ENCODE data around the gene FBXO36.
"Not testable (repeated sequence)": the region's sequence is repeated elsewhere in the genome, so short reads cannot be mapped to it uniquely, and the experiment has no call there.

FBXO36 gene

DNA sequence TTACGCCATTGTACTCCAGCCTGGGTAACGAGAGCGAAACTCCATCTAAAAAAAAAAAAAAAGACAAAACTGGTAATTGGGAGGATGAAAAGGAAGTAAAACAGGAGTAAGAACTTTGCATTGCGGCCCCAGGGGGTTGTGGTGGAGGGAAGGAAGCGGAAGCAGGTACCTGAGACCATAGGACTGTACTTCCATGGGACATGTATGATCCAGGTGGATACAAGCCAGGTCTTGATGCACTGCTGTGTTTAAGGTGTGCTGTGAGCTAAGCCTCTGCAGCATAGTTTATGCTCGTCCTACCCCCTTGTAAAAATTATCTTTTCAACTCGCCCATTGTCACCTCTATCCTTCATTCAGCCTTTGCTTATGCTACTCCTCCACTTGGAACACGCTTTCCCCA lies 23.7 kb downstream of the FBXO36 start:
- no peak for DNase-seq (ENCODE audit: extremely low read depth, low read depth)
- TF ChIP-seq CTCF (IDR thresholded peaks at IDR 0.05; ENCODE audit: low read depth, low read length) = no peak

DNA sequence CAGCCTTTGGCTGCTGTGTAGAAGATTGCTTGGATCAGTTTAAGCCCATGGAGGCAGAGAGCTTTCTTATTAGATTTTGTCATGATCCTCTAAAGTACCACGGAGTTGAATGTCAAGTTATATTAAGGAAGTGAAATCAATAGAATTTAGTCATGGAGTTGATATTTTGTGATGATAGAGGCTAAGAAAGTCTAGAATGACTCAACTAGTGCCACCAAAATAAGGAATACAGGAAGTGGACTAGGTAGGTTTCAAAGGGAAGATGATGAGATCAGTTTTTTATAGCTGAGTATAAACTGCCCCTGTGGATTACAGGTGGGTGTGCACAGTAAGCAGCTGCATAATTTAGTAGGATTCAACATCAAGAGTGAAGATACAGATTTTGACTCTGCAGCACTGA lies 25.2 kb downstream of the FBXO36 start:
- TF ChIP-seq CTCF (IDR thresholded peaks at IDR 0.05; ENCODE audit: low read depth, low read length) = no peak
- no peak for DNase-seq (ENCODE audit: extremely low read depth, low read depth)

GRCh38 chr2:229952256-229952835 lies 30.0 kb downstream of the FBXO36 start:
- no peak for DNase-seq (ENCODE audit: extremely low read depth, low read depth)
- no peak for TF ChIP-seq CTCF (IDR thresholded peaks at IDR 0.05; ENCODE audit: low read depth, low read length)

DNA sequence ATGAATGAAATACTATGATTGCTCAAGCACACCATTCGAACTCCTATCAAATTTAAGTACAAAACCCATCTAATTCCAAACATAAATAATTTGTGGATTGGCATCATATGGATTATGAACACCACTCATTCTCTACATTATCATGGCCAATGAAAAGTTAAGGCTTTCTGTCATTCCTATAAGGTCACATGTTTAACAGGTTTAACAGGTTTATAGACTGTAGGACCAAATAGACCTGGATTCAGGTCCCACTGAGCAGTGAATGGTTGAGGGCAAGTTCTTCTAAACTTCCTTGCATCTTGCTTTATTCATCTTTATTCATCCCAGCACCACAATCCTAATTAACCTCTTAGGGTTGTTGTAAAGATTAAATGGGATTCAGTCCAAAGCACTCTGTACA lies 33.4 kb downstream of the FBXO36 start:
- DNase-seq (ENCODE audit: extremely low read depth, low read depth) = no peak
- no peak for TF ChIP-seq CTCF (IDR thresholded peaks at IDR 0.05; ENCODE audit: low read depth, low read length)

GRCh38 chr2:229956491-229956890 lies 34.2 kb downstream of the FBXO36 start:
- DNase-seq (ENCODE audit: extremely low read depth, low read depth) = no peak
- no peak for TF ChIP-seq CTCF (IDR thresholded peaks at IDR 0.05; ENCODE audit: low read depth, low read length)

GRCh38 chr2:229963596-229963995 lies 41.3 kb downstream of the FBXO36 start:
- not testable (repeated sequence) for DNase-seq (ENCODE audit: extremely low read depth, low read depth)

- DNase-seq (ENCODE audit: extremely low read depth, low read depth) = no peak
- TF ChIP-seq CTCF (IDR thresholded peaks at IDR 0.05; ENCODE audit: low read depth, low read length) = no peak
Observed at GRCh38 chr2:229969921-229970320, 47.6 kb downstream of the FBXO36 start.

DNA sequence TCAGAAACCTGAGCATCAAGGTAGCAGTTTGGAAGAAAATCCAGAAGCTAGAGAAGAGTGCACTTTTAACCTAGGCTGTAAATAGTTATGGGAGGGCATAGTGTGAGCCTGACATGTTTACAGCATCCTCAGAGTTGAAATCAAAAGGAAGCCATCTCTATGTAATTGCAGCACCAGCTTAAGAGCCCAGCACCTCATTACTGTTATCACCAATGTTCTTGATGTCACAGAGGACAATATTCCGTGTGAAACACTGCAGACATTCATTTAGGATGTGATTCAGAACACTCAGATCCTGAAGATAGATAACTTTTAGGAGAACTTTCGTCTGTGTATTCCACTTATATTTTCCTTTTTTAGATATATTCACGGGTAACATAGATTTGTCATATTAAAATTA lies 48.1 kb downstream of the FBXO36 start:
- DNase-seq (ENCODE audit: extremely low read depth, low read depth) = no peak
- TF ChIP-seq CTCF (IDR thresholded peaks at IDR 0.05; ENCODE audit: low read depth, low read length) = no peak
